CD4-positive, alpha-beta T cell treated with Interferon gamma for 1 hour (primary cell): ENCODE measurements around the gene CHST9.
"Not testable (repeated sequence)": the region's sequence is repeated elsewhere in the genome, so short reads cannot be mapped to it uniquely, and the experiment has no call there.

Experiments used
- DNase-seq: peaks from one replicate; pipeline ENCODE4 v3.0.0-alpha.2; 2020

The CHST9 gene

DNA sequence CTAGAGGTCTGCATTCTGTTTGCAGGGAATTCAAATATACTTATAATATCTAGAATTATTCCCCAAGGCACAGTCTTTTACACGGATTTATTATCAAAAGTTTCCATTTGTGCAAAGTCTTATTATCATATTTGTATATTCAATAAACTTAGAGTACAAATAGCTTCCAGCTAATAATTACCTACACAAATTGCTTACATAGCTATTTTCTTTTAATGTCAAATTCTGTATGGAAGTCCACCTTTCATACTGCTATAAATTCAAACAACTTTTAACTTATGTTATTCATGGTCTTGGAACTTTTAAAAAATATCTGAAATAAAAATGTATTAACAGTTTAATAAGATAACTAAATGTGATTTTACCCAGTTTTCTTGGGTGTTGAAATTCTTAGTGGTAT is 13.1 kb downstream of the CHST9 start:
- DNase-seq: no peak

DNA sequence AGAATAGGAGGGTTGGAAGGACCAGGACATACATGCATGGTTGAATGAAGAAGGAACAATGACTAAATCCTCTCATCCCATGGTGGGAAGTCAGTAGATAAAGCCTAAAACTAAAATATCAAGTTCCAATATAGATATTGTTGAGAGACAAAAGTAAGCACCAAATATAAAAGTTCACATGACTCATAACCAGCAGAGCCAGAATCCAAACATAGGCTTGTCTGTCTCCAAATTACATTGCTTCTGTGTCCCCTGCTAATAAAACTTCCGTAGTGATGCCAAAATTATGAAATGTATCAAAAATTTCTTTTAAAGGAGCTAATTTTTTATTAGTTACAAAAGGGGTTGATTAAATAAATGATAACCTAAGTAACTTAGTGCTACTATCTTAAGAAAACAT is 19.7 kb downstream of the CHST9 start:
- DNase-seq: no peak

DNA sequence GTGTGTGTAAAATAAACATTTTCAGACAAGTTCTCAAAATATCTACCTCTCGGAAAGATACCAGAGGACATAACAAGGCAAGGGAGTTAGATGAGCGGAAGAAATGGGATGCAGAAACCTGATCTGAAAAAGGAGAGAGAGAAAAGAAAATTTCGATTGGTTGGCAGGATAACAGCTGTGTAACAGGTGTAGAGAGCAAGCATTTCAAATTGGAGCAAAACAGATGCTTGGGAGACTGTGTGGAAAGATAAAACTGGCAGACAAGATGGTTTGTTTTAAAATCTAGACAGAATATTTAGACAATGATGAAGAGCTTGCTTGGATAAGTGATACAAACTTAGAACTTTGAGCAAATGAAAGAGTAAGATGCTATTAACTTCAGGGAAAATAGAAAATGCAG is 20.2 kb downstream of the CHST9 start:
- no peak for DNase-seq

DNA sequence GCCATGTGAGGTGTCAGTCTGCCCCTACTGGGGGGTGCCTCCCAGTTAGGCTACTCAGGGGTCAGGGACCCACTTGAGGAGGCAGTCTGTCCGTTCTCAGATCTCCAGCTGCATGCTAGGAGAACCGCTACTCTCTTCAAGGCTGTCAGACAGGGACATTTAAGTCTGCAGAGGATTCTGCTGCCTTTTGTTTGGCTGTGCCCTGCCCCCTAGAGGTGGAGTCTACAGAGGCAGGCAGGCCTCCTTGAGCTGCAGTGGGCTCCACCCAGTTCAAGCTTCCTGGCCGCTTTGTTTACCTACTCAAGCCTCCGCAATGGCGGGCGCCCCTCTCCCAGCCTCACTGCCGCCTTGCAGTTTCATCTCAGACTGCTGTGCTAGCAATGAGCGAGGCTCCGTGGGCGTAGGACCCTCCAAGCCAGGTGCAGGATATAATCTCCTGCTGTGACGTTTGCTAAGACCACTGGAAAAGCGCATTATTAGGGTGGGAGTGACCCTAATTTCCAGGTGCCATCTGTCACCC is 21.9 kb downstream of the CHST9 start:
- not testable (repeated sequence) for DNase-seq

DNA sequence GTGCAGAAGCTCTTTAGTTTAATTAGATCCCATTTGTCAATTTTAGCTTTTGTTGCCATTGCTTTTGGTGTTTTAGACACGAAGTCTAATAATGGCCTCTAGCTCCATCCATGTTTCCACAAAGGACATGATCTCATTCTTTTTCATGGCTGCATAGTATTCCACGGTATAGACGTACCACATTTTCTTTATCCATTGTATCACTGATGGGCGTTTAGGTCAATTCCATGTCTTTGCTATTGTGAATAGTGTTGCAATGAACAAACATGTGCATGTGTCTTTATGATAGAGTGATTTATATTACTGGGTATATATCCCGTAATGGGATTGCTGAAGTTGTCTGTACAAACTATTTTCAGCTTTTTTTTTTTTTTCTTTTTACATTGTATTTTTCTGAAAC is 35.9 kb downstream of the CHST9 start:
- not testable (repeated sequence) for DNase-seq

DNA sequence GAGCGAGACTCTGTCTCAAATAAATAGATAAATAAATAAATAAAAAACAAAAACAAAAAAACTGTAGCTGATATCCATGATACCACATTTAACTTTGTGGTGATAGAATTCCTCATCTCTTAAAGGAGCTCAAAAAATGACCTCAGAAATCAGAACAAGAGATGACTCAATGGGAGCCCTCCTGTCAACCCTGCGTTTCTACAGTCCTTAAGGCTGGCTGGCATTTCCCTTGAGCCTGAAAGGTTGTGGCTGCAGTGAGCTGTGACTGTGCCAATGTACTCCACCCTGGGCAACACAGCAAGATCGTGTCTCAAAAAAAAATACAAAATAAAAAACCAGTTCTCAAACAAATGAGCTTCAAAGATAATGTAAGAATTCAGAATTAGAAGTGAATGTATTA is 40.4 kb downstream of the CHST9 start:
- no peak for DNase-seq

DNA sequence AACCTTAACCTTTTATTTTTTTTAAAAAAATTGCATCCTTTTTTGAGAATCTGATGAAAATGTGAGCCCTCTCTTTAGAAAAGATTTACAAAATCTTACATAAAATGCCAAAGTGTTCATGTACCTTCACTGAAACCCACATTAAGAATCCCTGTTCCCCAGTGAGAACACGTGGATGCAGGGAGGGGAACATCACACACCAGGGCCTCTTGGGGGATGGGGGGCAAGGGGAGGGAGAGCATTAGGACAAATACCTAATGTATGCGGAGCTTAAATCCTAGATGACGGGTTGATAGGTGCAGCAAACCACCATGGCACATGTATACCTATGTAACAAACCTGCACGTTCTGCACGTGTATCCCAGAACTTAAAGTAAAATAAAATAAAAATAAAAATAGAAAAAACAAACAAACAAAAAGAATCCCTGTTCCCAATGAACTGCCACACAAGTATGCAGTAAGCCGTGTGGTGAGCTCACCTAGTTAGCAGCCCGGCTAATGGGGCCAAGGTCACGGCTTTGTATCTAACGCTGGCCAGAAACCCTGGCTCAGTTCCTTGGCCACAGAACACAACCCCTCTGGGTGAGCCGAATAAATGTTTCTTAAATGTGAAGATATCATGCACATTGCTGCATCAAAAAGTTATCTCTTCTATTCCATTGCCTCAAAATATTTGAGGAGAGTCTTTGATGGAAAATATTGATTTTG is 41.4 kb downstream of the CHST9 start:
- no peak for DNase-seq

DNA sequence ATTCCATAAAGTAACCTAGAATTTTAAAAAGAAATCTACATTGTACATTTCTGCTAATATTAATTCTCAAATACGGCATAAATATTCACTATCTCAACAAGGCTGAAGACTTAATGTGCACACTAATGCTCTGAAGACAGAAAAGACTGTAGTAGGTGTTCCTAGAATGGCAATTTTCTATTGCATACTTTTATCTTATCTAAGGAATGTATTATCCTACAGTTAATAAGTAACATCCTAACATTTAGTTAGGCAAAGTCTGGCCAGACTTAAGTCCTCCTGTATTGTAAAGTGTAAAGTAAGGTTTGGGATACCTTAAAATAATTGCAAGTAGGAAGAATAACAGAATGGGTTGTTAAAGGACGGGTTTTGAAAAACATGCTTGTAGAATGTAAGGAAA is 42.2 kb downstream of the CHST9 start:
- DNase-seq: no peak

DNA sequence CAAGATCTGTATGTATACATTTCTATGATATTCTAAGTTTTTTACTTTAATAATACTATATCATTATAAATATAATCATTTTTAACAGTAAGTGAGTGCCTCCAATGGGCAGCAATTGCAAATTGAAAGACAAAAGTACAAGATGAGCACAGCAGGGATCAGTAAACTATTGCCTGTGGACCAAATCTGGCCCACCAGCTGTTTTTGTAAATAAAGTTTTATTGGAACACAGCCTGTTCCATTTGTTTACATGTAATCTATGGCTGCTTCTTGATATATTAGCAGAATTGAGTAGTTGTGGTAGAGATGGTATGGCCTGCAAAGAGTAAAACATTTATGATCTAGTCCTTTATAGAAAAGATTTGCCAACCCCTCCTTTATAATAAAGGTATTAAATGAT is 43.2 kb downstream of the CHST9 start:
- no peak for DNase-seq

DNA sequence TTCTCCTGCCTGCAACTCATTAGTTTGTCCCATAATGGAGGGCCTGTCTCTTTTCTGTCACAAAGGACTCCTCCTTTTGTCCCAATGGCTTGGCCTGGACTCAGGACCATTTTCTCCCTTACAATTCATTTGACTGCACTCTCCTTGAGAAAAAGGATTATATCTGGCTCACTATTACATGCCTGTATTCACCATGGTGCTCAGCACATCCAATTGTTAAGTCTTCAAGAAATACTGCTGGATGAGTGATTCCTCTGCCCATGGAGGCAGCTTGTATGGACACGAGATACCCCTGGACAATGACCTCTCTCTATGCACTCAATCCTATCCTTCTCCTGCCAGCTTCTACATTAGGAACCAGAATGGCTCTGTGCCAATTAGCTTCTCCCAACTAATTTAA is 47.0 kb downstream of the CHST9 start:
- DNase-seq: no peak

DNA sequence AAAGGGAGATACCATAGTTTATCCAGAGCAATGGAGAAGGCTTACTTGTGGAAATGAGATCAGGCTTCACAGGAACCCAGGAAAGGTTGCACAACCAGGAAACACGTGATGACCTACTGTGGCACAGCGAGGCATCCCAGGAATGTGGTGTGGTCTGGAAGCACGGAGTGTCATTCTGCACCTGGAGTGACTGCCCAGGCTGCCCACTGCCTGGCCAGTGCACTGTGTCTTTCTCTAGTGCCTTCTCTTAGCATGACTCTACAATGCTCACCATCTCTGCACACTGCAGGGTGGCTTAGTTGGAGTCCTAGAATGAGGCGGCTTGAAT is 48.9 kb downstream of the CHST9 start:
- DNase-seq: no peak

DNA sequence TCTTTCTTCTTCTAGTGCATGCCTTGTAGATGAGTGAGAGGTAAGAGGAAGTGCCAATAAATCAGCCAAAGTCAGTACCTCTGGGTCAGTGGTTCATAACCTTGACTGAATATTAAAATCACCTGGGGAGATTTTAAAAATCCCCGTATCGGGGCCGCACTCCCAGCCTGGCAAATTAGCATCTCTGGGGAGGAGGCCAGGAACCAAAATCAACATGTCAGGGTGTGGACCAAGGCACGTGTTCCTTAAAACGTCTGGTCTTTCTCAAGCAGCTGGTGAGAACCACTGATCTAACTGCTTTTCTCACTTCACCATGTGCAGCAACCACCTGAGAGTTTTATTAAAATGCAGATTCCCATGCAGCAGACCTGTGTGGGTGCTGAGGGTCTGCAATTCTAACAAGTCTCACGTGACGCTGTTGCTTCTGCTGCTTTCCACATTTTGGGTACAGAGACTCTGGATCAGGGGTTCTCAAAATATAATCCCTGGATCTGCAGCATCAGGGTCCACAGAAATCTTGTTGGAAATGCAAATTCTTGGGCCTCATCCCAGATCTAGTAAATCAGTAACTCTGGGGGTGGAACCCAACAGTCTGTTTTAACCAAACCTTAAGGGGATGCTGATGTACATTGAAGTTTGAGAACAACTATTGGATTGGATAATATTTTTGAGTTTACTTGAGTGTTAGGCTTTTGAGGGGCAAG is 49.5 kb downstream of the CHST9 start:
- no peak for DNase-seq

DNA sequence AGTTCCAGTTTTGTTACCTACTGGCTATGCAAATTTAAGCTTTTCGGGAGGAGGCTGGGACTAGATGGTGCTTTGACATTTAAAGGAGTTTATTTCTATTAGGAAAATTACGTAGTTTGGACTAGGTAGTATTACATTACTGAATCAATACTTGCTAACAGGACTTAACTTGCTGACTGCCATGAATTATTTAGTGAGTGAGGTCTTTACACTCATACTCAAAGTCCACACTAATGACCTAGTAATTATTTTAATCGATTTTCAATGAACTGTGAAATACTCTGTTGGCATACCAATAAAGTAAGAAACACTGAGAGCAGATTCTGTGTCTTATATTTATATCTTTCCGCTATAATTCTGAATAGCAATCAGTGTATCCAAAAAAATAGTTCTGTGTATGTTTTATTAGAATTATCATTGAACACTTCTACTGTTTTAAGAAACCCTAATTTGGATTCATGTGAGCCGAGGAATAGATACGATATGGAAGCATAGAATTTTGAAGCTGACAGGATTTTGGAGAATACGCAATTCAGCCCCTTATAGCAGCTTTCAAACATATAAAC is 55.0 kb downstream of the CHST9 start:
- no peak for DNase-seq

DNA sequence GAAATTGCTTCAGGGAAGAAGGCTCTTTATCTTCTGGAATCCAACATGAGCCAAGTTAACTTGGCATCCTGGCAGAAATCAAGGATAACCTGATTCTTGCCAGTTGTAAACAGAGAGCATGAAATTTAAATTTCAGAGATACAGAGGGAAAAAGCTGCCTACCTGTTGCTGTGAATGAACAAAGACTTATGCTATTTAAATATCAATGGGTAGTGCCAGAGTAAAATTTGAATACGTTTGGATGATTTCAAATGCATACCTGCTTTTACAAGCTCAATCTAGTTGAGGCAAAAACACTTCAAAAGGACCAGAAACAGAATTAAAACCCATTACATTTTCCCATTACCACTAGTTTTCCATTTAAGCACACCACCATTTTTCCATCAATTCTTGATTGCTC is 60.9 kb downstream of the CHST9 start:
- DNase-seq: no peak

DNA sequence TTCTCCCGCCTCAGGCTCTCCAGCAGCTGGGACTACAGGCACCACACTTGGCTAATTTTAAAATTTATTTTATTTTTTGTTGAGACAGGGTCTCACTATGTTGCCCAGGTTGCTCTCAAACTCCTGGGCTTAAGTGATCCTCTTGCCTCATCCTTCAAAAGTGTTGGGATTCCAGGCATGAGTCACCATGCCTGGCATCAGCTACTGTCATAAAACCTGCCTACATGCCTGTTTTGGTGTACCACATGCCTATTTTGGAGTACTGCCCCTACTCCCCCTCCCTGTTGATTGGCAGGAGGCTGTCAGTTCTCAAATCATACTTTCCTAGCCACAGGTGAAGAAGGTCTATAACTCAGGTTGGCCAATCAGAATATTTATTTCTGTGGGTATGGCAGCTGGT is 64.0 kb downstream of the CHST9 start:
- DNase-seq: no peak

DNA sequence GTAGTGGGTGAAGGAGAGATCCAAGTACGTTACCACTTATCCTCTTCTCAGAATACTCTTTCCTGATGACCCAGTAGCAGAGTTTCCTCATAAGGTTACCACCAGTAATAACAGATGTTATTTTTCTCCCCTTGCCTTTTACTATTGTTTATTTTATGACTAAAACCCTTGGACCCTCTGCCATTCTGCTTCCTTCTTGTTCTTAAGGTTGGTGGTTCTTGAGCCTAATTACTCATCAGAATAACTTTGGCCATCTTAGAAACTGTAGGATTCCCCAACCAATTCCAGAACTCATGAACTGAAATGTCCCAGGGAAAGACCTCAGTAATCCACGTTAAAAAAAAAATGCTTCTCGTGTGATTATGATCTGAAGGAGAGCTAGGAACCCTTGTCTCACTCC is 64.9 kb downstream of the CHST9 start:
- DNase-seq: no peak

DNA sequence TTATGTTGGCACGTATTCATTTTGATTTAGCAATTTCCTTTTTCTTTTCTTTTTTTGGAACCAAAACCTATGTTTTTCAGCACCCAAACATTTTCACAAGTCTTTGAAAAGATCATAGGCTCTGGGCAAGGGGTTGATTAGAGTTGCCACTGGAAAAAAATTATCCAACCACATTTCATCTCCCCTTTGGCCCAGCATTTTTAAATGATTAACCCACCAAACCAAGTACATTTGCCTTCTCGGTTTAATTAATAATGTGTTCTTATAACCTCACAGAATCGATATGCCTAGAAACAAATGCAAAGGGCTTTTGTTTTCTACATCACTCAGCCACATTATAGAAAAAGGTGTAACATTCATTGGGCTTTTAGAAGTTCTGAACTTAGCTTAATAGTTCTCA is 66.1 kb downstream of the CHST9 start:
- DNase-seq: no peak

DNA sequence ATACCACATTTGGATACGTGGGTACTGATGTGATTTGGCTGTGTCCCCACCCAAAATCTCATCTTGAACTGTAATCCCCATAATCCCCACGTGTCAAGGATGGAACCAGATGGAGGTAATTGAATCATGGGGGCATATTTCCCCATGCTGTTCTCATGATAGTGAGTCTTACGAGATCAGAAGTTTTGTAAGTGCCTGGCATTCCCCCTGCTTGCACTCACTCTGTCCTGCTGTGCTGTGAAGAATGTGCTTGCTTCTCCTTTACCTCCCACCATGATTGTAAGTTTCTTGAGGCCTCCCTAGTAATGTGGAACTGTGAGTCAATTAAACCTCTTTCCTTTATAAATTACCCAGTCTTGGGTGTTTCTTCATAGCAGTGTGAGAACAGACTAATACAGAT is 70.3 kb downstream of the CHST9 start:
- no peak for DNase-seq

DNA sequence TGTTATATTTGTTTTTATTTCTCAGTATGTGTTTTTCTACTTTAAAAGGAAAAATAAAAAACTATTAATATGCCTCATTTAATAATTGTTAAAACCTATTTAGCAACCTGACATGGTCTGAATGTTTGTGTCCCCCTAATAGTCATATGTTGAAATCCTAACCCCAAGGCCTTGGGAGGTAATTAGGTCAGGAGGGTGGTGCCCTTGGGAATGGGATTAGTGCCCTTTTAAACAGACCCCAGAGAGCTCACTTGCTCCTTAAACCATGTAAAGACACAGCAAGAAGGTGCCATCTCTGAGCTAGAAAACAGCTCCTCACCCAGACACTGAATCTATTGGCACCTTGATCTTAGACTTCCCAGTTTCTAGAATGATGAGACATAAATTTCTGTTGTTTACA is 71.8 kb downstream of the CHST9 start:
- DNase-seq: no peak

DNA sequence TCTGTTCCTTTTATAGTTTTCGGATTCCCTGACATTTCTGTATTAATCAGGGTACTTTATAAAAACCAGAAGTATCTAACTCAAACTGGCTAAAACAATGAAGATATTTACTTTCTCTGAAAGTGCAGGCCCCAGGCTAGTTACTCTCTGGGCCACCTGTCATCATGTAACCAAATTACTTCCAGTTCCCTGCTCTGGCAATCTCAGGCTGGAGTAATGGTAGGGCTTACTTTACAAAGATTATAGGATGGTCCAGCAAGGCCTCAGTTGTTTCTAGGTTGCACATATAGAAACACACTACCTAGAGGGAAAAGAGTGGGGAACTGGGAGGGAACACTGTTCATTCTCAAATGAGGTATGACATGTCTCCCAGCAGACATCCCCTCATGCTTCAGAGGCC is 74.8 kb downstream of the CHST9 start:
- no peak for DNase-seq

DNA sequence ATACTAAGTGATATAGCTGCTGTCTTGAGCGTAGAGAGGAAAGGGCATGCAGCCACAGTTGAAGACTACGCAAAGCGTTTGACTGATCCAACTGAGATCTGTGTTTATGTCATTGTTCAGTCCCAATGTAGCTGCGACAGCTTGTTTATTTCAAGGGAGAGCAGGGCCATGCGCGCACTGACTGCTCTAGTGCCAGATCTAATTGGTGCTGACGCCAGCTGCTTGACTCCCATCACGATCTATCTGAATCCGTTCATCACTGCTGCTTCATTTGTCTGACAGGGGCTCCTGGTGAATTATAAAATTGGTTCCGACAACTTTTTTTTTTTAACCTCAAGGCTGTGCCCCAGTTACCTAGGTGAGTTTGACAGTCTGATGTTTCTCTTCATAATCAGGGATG is 75.7 kb downstream of the CHST9 start:
- DNase-seq: no peak

DNA sequence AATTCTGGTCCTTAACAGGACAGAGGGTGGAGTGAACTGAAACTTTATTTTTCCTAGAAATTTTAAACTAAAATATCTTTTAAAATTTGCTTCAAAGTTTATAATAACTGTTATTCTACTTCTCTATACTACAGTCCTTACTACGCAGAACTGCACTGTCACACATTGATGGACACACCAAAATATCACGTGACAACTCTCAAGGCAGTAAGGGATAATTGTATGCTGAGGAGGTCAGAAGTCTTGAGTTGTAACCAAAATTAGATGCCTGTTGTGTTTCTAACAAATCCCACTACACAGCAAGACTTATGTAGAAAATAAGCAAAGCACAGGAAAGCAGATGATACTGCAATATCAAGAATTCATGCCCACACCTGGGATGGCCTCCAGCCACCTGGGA is 76.3 kb downstream of the CHST9 start:
- DNase-seq: no peak

DNA sequence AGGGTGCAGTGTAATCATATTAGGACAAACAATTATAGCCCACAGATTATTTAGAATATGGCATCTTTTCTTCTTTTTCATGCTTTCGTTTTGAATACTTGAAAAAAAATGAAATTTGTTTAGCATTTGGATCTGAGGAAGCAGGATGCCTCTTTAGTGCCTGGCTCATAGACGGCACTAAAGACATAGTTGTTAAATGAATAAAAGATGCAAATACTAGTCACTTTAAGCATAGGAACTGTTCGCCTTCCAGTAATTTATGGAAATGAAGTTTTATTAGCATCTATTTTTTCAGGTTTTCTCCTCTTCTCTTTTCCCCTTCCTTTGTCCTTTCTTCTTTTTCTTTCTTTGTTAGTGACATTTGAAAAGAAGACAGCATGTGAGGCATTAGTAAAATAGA is 80.4 kb downstream of the CHST9 start:
- no peak for DNase-seq

DNA sequence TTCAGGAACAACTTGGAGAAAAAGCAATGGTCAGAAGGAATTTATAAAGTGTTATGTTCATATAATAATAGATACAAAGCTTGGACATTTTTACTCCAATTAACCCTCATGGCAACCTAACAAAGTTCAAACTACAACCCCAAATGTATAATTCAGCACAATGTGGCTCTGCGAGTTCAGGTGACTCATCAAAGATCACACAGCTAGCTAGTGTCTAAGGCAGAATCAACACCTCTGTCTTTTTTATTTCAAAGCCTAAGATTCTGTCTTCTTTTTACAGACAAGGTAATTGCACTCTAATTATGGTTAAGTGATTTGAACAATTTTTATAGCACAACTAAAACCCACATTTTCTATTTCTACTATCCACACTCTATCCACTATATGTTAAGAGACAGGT is 90.5 kb downstream of the CHST9 start:
- no peak for DNase-seq

DNA sequence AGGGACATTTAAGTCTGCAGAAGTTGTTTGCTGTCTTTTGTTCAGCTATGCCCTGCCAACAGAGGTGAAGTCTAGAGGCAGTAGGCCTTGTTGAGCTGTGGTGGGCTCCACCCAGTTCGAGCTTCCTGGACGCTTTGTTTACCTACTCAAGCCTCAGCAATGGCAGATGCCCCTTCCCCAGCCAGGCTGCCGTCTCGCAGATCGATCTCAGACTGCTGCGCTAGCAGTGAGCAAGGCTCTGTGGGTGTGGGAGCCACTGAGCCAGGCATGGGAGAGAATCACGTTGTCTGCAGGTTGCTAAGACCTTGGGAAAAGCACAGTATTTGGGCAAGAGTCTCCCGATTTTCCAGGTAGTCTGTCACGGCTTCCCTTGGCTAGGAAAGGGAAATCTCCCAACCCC is 91.8 kb downstream of the CHST9 start:
- DNase-seq: not testable (repeated sequence)
